K562 (cell line): ENCODE data around the gene SIRT3. TPM values are rescaled to one million over a fixed set of nuclear protein-coding genes. Genes with fewer than 3 reads are reported as not detected.
A peak's percentile ranks its signal among the peaks of the same experiment; 100 is the strongest.

Source experiments
- ATAC-seq: fragments of 200-7000 bp; cut with Tn5 transposase; 3 replicates; pipeline ENCODE4 v1.9.1; 2020; ENCODE audit warnings: moderate library complexity
- BruUV-seq: library from RNA; stranded (reverse); fragments of 400-500 nt; replicated peaks from 2 replicates; lab custom pipeline; 2021; lab: Mats Ljungman, UMichigan
- CTCF ChIA-PET: fragments of 300-600 bp; formaldehyde crosslinking; extraction: SDS; loops from one replicate; lab custom pipeline; 2021; ENCODE audit warnings: low intra/inter-chr PET ratio; lab: Yijun Ruan, JAX
- POLR2A ChIA-PET: fragments of 300-600, 350-650 bp; sonication (Branson Sonifier 250); formaldehyde crosslinking; extraction: SDS; loops from one replicate; lab custom pipeline; 2021; ENCODE audit warnings: antibody characterized with exemption, inconsistent platforms; lab: Yijun Ruan, JAX
- DNase-seq, 4 experiments: peaks; one replicate each; pipeline versions ENCODE4 v3.0.0 to v3.0.0-alpha.2; 2011 to 2018; ENCODE audit warnings: low spot score in 3 of 4, mixed read lengths in 3 of 4; ENCODE audit errors: extremely low read depth in 1 of 4
- FAIRE-seq: peaks from 2 replicates; lab custom pipeline; 2011; peaks lifted over from hg19 to GRCh38; lab: Jason Lieb, UNC
- H2AFZ ChIP-seq: 2 replicates; pipeline ENCODE4 v1.6.0; 2011; ENCODE audit warnings: low read depth, low read length, control low read depth, inconsistent platforms
- H3K27ac ChIP-seq: fragments of 200-600 bp; 3 replicates; pipeline ENCODE4 v1.8.0; 2011; ENCODE audit warnings: low read depth, mild to moderate bottlenecking, control low read depth, inconsistent platforms, low read length, moderate library complexity, mixed read lengths; ENCODE audit errors: extremely low read depth
- H3K27me3 ChIP-seq, 2 experiments: fragments of 300-600 bp in 1 of 2; 2 replicates in 1 of 2; 3 replicates in 1 of 2; pipeline versions ENCODE4 v1.6.0 to v1.8.0; 2011; ENCODE audit warnings: inconsistent platforms in 2 of 2, low read length in 2 of 2, mild to moderate bottlenecking in 1 of 2, mixed read lengths in 1 of 2, moderate library complexity in 1 of 2; ENCODE audit not compliant: control insufficient read depth in 2 of 2, insufficient read depth in 2 of 2
- H3K36me3 ChIP-seq: fragments of 300-600 bp; 3 replicates; pipeline ENCODE4 v1.8.0; 2011; ENCODE audit warnings: mild to moderate bottlenecking, low read length, inconsistent platforms; ENCODE audit not compliant: control insufficient read depth, insufficient read depth
- H3K4me1 ChIP-seq, 2 experiments: fragments of 200-600 bp in 1 of 2; replicated peaks in 1 of 2; 2 replicates in 1 of 2; 3 replicates in 1 of 2; pipeline versions ENCODE4 v1.5.1 to v1.8.0; 2011; ENCODE audit warnings: inconsistent platforms in 2 of 2, low read length in 2 of 2, mild to moderate bottlenecking in 1 of 2, mixed read lengths in 1 of 2, moderate library complexity in 1 of 2; ENCODE audit not compliant: control insufficient read depth in 2 of 2, insufficient read depth in 2 of 2
- H3K4me2 ChIP-seq: 2 replicates; pipeline ENCODE4 v1.6.1; 2011; ENCODE audit warnings: low read length, control low read depth, inconsistent platforms, mixed read lengths; ENCODE audit not compliant: insufficient read depth
- H3K4me3 ChIP-seq: fragments of 200-600 bp; sonication (generic), shearing (Covaris generic); 2 replicates; pipeline ENCODE4 v1.5.1; 2016; ENCODE audit warnings: control low read depth, inconsistent platforms
- H3K79me2 ChIP-seq: fragments of 200-600 bp; 3 replicates; pipeline ENCODE4 v1.8.0; 2011; ENCODE audit warnings: low read length, inconsistent platforms; ENCODE audit not compliant: control insufficient read depth, insufficient read depth
- H3K9ac ChIP-seq, 2 experiments: 2 replicates each; pipeline versions ENCODE4 v1.6.0 to v1.6.1; 2011; ENCODE audit warnings: low read depth in 2 of 2, low read length in 2 of 2, control low read depth in 1 of 2, inconsistent platforms in 1 of 2, mild to moderate bottlenecking in 1 of 2, mixed read lengths in 1 of 2; ENCODE audit not compliant: insufficient read depth in 1 of 2
- H3K9me1 ChIP-seq: one replicate; pipeline ENCODE4 v1.6.0; 2011; ENCODE audit warnings: inconsistent platforms, mild to moderate bottlenecking, low read length, moderate library complexity; ENCODE audit not compliant: control insufficient read depth, insufficient read depth
- H3K9me3 ChIP-seq: replicated peaks from 2 replicates; pipeline ENCODE4 v1.5.1; 2011; ENCODE audit warnings: low read depth, low read length, inconsistent platforms; ENCODE audit not compliant: control insufficient read depth, insufficient read depth
- H4K20me1 ChIP-seq: replicated peaks from 2 replicates; pipeline ENCODE4 v1.6.1; 2011; ENCODE audit warnings: low read length, inconsistent platforms, mixed read lengths; ENCODE audit not compliant: control insufficient read depth, insufficient read depth
- ARID2 ChIP-seq: fragments of 450-650 bp; IDR thresholded peaks from 2 replicates; pipeline ENCODE4 v1.6.1; 2017; ENCODE audit warnings: antibody characterized with exemption, mild to moderate bottlenecking
- FIP1L1 ChIP-seq: fragments of 200-400 bp; formaldehyde crosslinking; IDR thresholded peaks from 2 replicates; pipeline ENCODE4 v1.6.1; 2018; ENCODE audit warnings: mild to moderate bottlenecking, low read depth, low read length; ENCODE audit not compliant: poor library complexity, severe bottlenecking
- KDM1A ChIP-seq, 2 experiments: fragments of 450-650 bp; IDR thresholded peaks; 2 replicates each; pipeline ENCODE4 v1.6.1; 2016; ENCODE audit warnings: mild to moderate bottlenecking in 2 of 2
- RBFOX2 ChIP-seq: fragments of 200-400 bp; formaldehyde crosslinking; IDR thresholded peaks from 2 replicates; pipeline ENCODE4 v1.6.1; 2017; ENCODE audit warnings: low read depth, mild to moderate bottlenecking, low read length, moderate library complexity
- ZKSCAN3 ChIP-seq: fragments of 250-450 bp; sonication (Bioruptor Pico); IDR thresholded peaks from 2 replicates; pipeline ENCODE4 v1.4.0; 2020
- WGBS: fragments of 100-300 bp; shearing (Covaris generic); methylation state at CpG from one replicate; pipeline ENCODE4 v1.1.6; 2016; ENCODE audit warnings: low coverage, mixed read lengths; ENCODE audit not compliant: insufficient coverage; ENCODE audit errors: missing lambda C conversion rate; 5-methylcytosine and 5-hydroxymethylcytosine counted together
- in situ Hi-C: fragments of 300-500 bp; cut with MboI; formaldehyde crosslinking; loops from 4 replicates; pipeline ENCODE4 v1.15.0; 2018; ENCODE audit warnings: inconsistent platforms, mixed read lengths
- intact Hi-C: fragments of 100-400 bp; cut with micrococcal nuclease; formaldehyde crosslinking; loops from 2 replicates; pipeline ENCODE4 v1.14.2; 2022
- polyA plus RNA-seq, 8 experiments: library from polyadenylated mRNA; depleted of rRNA in 4 of 8; stranded (reverse) in 5 of 8; unstranded in 3 of 8; fragments of >200 nt; fragmentation: Nextera tagmentation in 2 of 8; fragmentation: Illumina TruSeq in 1 of 8; extraction: Ambion mirVana in 2 of 8; extraction: Trizol in 1 of 8; gene quantifications; 2 replicates each; pipeline versions ENCODE4 v1.2.1 to v1.2.3, GENCODE V29; 2011 to 2014; ENCODE audit warnings: inconsistent platforms in 1 of 8, missing spikeins in 1 of 8
- total RNA-seq, 7 experiments: library from RNA; depleted of rRNA in 6 of 7; stranded (reverse); fragments of >200 nt in 6 of 7; fragmentation: Illumina TruSeq in 2 of 7; extraction: Trizol in 2 of 7; gene quantifications; 2 replicates each; pipeline versions ENCODE4 v1.2.1 to v1.2.3, GENCODE V29; 2011 to 2021; ENCODE audit warnings: low replicate concordance in 1 of 7
- TF ChIP-seq, protein P1 (sequence below): sonication (generic); formaldehyde crosslinking; IDR thresholded peaks from 2 replicates; pipeline ENCODE4 v1.8.1; 2023; ENCODE audit warnings: mild to moderate bottlenecking, missing genetic modification reagents

Gene SIRT3
- total and polyA plus RNA-seq, 9 of the 15 experiments (the other 6 are each of a cell fraction or from before 2014, with no cell fraction given) = 1.9 to 27.5 (median 14.5) TPM

DNA sequence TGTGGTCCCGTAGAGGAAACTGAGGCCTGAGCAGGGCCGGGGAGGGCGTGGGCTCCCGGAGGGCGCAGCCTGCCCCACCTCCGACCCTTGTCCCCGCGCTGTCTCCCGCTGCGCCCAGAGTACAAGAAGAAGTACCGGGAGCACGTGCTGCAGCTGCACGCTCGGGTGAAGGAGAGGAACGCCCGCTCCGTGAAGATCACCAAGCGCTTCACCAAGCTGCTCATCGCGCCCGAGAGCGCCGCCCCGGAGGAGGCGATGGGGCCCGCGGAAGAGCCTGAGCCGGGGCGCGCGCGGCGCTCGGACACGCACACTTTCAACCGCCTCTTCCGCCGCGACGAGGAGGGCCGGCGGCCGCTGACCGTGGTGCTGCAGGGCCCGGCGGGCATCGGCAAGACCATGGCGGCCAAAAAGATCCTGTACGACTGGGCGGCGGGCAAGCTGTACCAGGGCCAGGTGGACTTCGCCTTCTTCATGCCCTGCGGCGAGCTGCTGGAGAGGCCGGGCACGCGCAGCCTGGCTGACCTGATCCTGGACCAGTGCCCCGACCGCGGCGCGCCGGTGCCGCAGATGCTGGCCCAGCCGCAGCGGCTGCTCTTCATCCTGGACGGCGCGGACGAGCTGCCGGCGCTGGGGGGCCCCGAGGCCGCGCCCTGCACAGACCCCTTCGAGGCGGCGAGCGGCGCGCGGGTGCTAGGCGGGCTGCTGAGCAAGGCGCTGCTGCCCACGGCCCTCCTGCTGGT is 44.0 kb upstream of the SIRT3 start:
- DNase-seq (no peak), ATAC-seq (no peak), FAIRE-seq (no peak)
- Histone ChIP-seq H3K4me3 (no peak overlapping the region), H2AFZ (no peak overlapping the region), H3K9ac (no peak overlapping the region), H3K4me1 (peaks cover 15 to 49% of the 10 kb centered on the region in 2 experiments), H3K36me3 (no peaks in the 10 kb centered on the region), H4K20me1 (no peaks in the 10 kb centered on the region), H3K27ac (no peak overlapping the region), H3K27me3 (no peaks in the 10 kb centered on the region), H3K4me2 (no peak overlapping the region), H3K79me2 (no peaks in the 10 kb centered on the region), H3K9me1 (no peaks in the 10 kb centered on the region), H3K9me3 (peaks cover 12% of the 10 kb centered on the region)
- intact Hi-C loops (no loop called here), in situ Hi-C loops (no loop called here)
- no TSS peak for BruUV-seq
- WGBS = 73% methylated on average over 18 of the region's 85 CpGs
- ChIA-PET POLR2A (interaction anchor here (1.0 to 1.1 kb wide), 2 partner anchors 8 to 9 kb away, joined by 3 to 4 read pairs; partner anchors contain the start of gene PGGHG), CTCF (no interaction called here)
- TF ChIP-seq FIP1L1 (peak; percentile 34), ARID2 (no peak), KDM1A (IDR thresholded peaks at IDR 0.05) (no peak), RBFOX2 (0 out of 2 replicates have a peak, but pooled peaks have one; percentile 17), ZKSCAN3 (no peak)
- TF ChIP-seq, protein P1, sequence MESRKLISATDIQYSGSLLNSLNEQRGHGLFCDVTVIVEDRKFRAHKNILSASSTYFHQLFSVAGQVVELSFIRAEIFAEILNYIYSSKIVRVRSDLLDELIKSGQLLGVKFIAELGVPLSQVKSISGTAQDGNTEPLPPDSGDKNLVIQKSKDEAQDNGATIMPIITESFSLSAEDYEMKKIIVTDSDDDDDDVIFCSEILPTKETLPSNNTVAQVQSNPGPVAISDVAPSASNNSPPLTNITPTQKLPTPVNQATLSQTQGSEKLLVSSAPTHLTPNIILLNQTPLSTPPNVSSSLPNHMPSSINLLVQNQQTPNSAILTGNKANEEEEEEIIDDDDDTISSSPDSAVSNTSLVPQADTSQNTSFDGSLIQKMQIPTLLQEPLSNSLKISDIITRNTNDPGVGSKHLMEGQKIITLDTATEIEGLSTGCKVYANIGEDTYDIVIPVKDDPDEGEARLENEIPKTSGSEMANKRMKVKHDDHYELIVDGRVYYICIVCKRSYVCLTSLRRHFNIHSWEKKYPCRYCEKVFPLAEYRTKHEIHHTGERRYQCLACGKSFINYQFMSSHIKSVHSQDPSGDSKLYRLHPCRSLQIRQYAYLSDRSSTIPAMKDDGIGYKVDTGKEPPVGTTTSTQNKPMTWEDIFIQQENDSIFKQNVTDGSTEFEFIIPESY (CRISPR knock-in tag) = peak; percentile 87
